Measurements from ENCODE around the gene POLR3H.
"Not testable (repeated sequence)": the region's sequence is repeated elsewhere in the genome, so short reads cannot be mapped to it uniquely, and the experiment has no call there.

The POLR3H gene

DNA sequence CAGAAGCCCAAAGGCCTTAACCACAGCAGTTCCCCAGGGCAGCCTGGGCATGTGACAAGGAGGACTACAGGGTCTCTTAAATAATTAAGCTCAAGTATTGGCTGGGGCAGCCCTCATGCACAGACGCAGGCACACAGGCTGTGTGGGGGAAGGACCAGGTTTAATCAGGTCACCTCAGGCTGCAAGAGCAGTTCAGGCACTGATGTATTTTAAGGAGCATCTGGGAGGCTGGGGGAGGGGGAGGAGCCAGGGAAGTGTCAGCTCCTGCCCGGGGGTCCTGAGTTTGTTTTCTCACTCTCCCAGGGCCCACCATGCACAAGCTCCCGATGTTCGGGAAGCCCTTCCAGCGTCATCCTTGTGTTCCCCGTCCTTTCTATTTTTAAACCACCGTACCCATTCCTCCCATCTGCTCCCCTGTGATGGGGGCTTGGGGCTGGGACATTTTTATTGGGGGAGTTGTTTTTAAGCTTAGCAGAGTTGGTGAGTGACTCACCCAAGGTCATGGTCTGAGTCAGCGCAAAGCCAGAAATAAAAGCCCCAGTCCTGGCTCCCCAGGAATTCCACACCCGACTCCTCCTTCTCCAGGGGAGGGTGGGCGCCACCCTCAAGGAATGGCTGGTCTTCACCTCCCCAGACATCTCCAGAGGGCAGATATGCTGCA is 18.9 kb upstream of the POLR3H start:
- TF ChIP-seq, protein P1, sequence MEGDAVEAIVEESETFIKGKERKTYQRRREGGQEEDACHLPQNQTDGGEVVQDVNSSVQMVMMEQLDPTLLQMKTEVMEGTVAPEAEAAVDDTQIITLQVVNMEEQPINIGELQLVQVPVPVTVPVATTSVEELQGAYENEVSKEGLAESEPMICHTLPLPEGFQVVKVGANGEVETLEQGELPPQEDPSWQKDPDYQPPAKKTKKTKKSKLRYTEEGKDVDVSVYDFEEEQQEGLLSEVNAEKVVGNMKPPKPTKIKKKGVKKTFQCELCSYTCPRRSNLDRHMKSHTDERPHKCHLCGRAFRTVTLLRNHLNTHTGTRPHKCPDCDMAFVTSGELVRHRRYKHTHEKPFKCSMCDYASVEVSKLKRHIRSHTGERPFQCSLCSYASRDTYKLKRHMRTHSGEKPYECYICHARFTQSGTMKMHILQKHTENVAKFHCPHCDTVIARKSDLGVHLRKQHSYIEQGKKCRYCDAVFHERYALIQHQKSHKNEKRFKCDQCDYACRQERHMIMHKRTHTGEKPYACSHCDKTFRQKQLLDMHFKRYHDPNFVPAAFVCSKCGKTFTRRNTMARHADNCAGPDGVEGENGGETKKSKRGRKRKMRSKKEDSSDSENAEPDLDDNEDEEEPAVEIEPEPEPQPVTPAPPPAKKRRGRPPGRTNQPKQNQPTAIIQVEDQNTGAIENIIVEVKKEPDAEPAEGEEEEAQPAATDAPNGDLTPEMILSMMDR (IDR thresholded peaks at IDR 0.05; ENCODE audit: extremely low read depth, missing control alignments): no peak
- DNase-seq (ENCODE audit: low spot score): no peak

DNA sequence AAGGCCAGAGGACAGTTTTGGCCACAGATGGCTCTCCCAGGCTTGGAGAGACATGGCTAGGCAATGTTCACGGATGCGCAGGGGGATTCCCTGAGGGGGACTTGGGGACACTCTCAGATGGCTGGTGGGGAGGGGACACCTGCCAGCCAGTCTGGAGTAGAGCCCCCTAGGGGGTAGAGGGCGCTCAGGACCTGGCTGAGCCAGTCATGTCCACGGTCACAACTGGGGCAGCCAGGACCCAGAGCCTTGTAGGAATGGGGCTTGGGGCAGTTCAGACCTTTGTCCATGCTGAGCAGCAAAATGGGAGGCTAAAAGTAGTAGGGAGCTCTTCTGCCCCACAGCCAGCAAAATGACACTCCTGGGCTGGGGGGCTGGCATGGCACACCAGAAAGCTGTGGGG is 18.2 kb upstream of the POLR3H start:
- TF ChIP-seq, protein P1 (IDR thresholded peaks at IDR 0.05; ENCODE audit: extremely low read depth, missing control alignments): no peak
- no peak for DNase-seq (ENCODE audit: low spot score)

DNA sequence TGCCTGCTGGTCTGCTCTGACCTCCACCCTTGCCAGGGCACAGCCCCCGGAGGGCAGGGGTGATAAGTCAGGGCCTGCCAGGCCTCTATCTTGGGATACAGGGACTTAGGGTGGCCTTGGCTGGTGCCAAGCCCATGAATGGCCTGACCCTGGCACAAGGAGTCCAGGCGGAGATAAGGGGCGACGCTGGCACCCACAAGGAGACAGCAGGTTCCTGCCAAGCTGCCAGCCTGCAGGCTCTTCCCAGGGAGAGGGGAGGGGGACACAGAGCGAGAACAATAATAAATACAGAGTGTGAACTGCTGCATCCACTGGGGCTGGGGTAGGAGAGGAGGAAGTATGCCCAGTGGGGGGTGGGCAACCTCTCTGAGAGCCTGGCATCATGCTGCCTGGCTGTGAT is 17.5 kb upstream of the POLR3H start:
- no peak for DNase-seq (ENCODE audit: low spot score)

DNA sequence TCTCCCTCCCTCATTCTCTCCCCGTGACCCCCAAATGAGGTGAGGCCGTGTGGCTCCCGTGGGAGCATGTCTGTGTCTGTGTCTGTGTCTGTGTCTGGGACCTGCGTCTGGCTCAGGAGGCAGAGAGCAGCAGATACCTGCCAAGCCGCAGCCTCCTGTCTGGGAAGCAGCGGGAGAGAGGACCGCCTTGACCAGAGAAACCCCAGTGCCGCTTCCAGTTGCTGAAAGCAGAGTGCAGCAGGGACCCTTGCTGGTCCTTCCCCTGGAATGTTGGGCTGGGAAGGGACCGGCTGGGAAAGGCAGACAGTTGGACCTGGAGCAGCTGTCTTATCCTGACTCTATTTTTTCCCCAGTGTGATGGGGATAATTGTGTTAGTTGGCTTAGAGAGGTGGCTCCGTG is 17.1 kb upstream of the POLR3H start:
- TF ChIP-seq, protein P1 (IDR thresholded peaks at IDR 0.05; ENCODE audit: extremely low read depth, missing control alignments): no peak
- DNase-seq (ENCODE audit: low spot score): no peak

More for the DNA sequence above, 17.5 kb upstream of the POLR3H start:
- TF ChIP-seq, protein P1 (IDR thresholded peaks at IDR 0.05; ENCODE audit: extremely low read depth, missing control alignments): no peak

DNA sequence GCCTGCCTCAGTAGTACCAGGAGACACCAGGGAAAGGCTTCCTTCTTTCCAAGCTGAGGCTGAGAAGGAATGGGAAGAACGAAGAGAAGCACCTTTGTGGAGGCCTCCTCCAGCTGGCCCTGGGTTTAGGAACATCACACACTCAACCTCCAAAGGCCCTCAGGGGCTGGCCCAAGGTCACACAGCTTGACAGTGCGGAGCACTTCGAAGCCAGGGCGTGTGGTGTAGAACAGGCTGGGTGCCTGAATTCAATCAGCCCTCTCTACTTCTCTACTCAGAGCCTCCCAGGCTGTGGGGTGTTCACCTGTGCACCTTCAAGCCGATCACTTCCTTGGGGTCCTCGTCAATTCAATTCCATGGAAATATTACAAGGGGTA is 15.8 kb upstream of the POLR3H start:
- TF ChIP-seq, protein P1 (IDR thresholded peaks at IDR 0.05; ENCODE audit: extremely low read depth, missing control alignments): no peak
- no peak for DNase-seq (ENCODE audit: low spot score)

DNA sequence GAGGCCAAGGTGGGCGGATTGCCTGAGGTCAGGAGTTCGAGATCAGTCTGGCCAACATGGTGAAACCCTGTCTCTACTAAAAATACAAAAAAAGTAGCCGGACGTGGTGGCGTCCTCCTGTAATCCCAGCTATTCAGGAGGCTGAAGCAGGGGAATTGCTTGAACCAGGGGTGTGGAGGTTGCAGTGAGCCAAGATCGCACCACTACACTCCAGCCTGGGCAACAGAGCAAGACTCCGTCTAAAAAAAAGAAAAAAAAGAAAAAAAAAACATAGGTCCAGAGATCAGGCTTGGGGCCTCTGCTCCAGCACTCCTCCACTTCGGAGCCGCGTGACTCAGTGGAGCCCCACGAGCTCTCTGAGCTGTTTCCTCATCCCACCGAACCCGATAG is 14.0 kb upstream of the POLR3H start:
- not testable (repeated sequence) for DNase-seq (ENCODE audit: low spot score)

DNA sequence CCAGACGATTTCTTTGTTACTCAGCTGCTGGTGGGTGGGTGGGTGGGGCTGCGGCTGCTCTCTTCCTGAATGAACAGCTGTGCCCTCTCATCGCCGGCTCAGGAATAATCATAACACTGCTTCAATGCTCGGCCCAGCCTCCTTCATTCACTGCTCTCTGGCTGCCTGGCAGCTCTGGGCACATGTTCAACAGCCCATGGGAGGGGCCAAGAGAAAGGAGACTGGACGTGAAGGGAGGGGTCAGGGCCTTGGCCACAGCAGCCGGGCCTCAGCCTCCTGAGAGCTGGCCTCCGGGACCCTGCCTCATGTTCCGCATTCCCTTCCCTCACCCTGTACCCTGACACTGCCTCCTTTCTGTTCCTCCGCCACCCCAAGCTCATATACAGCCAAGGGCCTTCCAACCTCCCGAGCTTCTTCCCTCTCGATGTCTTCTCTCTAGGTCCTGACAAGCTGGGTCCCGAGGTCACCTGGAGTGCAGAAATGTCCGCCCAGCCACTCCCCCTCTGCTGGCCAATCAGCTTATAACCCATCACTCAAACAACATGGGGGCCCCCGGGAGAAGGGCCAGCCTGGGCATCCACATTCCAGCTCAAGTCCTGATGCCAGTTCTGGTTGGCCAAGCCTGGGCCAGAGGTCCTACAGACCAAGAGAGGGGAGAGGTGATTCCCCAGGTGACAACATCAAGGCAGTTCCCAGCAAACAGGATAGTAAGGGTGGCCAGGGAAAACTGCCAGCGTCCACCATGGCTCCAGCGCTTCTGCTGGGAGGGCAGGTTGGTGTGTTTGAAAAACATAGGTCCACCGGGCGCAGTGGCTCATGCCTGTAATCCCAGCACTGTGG is 13.4 kb upstream of the POLR3H start:
- DNase-seq (ENCODE audit: low spot score): no peak
- TF ChIP-seq, protein P1 (IDR thresholded peaks at IDR 0.05; ENCODE audit: extremely low read depth, missing control alignments): no peak

Measured in GM20000 (cell line).